T follicular helper cell (primary cell): ENCODE measurements around the gene MAPK1.
A peak's percentile ranks its signal among the peaks of the same experiment; 100 is the strongest.
"Not testable (repeated sequence)": the region's sequence is repeated elsewhere in the genome, so short reads cannot be mapped to it uniquely, and the experiment has no call there.

Experiments
- DNase-seq: peaks from one replicate; pipeline ENCODE4 v3.0.0-alpha.2; 2020; ENCODE audit warnings: low read depth
- total RNA-seq, 2 experiments: gene quantifications; one replicate each; lab custom pipeline; 2026; lab: John Stamatoyannopoulos, UW

Gene MAPK1
- 271 to 277 reads per million in 2 experiments for total RNA-seq

GRCh38 chr22:21867528-21868266, at the start of gene MAPK1:
Gene MAPK1, minus strand, starts transcription at chr22:21867645. Its CDS starts 205 bp downstream, at chr22:21867440.
- DNase-seq, result peak; percentile 89

GRCh38 chr22:21916309-21916918, 49.0 kb upstream of the MAPK1 start:
- DNase-seq, result no peak

GRCh38 chr22:21915624-21916308, 48.3 kb upstream of the MAPK1 start:
- DNase-seq, result no peak

- DNase-seq, result not testable (repeated sequence)
Observed at GRCh38 chr22:21914033-21914642, 46.7 kb upstream of the MAPK1 start.

- DNase-seq, result not testable (repeated sequence)
Observed at GRCh38 chr22:21910367-21910766, 42.9 kb upstream of the MAPK1 start.

GRCh38 chr22:21909871-21910270, 42.4 kb upstream of the MAPK1 start:
- no peak for DNase-seq

- no peak for DNase-seq
Observed at GRCh38 chr22:21907638-21908522, 40.4 kb upstream of the MAPK1 start.

- DNase-seq, result not testable (repeated sequence)
Observed at GRCh38 chr22:21905234-21905633, 37.8 kb upstream of the MAPK1 start.

GRCh38 chr22:21904250-21904789, 36.9 kb upstream of the MAPK1 start:
- no peak for DNase-seq

- DNase-seq, result no peak
Observed at GRCh38 chr22:21903283-21903682, 35.8 kb upstream of the MAPK1 start.

GRCh38 chr22:21902296-21903087, 35.0 kb upstream of the MAPK1 start:
- DNase-seq, result no peak

GRCh38 chr22:21898354-21898896, 31.0 kb upstream of the MAPK1 start:
- DNase-seq, result no peak

- no peak for DNase-seq
Observed at GRCh38 chr22:21896951-21897513, 29.6 kb upstream of the MAPK1 start.

GRCh38 chr22:21896275-21896674, 28.8 kb upstream of the MAPK1 start:
- DNase-seq, result not testable (repeated sequence)

- DNase-seq, result no peak
Observed at GRCh38 chr22:21894799-21895198, 27.4 kb upstream of the MAPK1 start.

- DNase-seq, result no peak
Observed at GRCh38 chr22:21889251-21889990, 22.0 kb upstream of the MAPK1 start.

- no peak for DNase-seq
Observed at GRCh38 chr22:21887841-21888240, 20.4 kb upstream of the MAPK1 start.

GRCh38 chr22:21883930-21884329, 16.5 kb upstream of the MAPK1 start:
- DNase-seq, result not testable (repeated sequence)
